HG03066 (cell line): ENCODE data around the gene C3orf33.
A peak's percentile ranks its signal among the peaks of the same experiment; 100 is the strongest.

Experiments
- ATAC-seq: cut with Tn5 transposase; IDR thresholded peaks from one replicate; pipeline ENCODE4 v1.9.1; 2021; ENCODE audit warnings: low read depth; ENCODE audit not compliant: unreplicated experiment

C3orf33 gene

GRCh38 chr3:155744010-155744625 lies 62.0 kb downstream of the C3orf33 start:
- ATAC-seq: peak; percentile 44

- ATAC-seq: no peak
Measured at GRCh38 chr3:155743606-155744005, 62.5 kb downstream of the C3orf33 start.

- no peak for ATAC-seq
Measured at GRCh38 chr3:155742349-155742965, 63.6 kb downstream of the C3orf33 start.

- ATAC-seq: no peak
Measured at GRCh38 chr3:155741603-155742002, 64.5 kb downstream of the C3orf33 start.

GRCh38 chr3:155741101-155741500 lies 65.0 kb downstream of the C3orf33 start:
- no peak for ATAC-seq

- ATAC-seq: no peak
Measured at GRCh38 chr3:155739154-155739553, 66.9 kb downstream of the C3orf33 start.

- no peak for ATAC-seq
Measured at GRCh38 chr3:155738580-155739076, 67.5 kb downstream of the C3orf33 start.

GRCh38 chr3:155737844-155738460 lies 68.1 kb downstream of the C3orf33 start:
- peak; percentile 92 for ATAC-seq

- ATAC-seq: no peak
Measured at GRCh38 chr3:155736381-155736780, 69.7 kb downstream of the C3orf33 start.

- no peak for ATAC-seq
Measured at GRCh38 chr3:155730843-155731242, 75.2 kb downstream of the C3orf33 start.

- ATAC-seq: no peak
Measured at GRCh38 chr3:155727836-155728235, 78.2 kb downstream of the C3orf33 start.

GRCh38 chr3:155714295-155714718 lies 91.8 kb downstream of the C3orf33 start:
- ATAC-seq: no peak
